Peyer's patch (tissue), 4 donors: Measurements from ENCODE around the gene ENPP6. TPM values are rescaled to one million over a fixed set of nuclear protein-coding genes. Genes with fewer than 3 reads are reported as not detected.

Experiments used
- DNase-seq, 3 donors: peaks; one replicate each; pipeline ENCODE4 v3.0.0-alpha.2; 2017 to 2019
- H3K27ac ChIP-seq, 4 donors: fragments of 200-600 bp; sonication (generic); one replicate each; pipeline ENCODE4 v1.5.1; 2016 to 2019
- H3K27me3 ChIP-seq, 2 donors: fragments of 200-600 bp; sonication (generic); one replicate each; pipeline ENCODE4 v1.5.1; 2019
- H3K36me3 ChIP-seq, 3 donors: fragments of 200-600 bp; sonication (generic); one replicate each; pipeline ENCODE4 v1.5.1; 2016 to 2019
- H3K4me1 ChIP-seq, 4 donors: fragments of 200-600 bp; sonication (generic); one replicate each; pipeline ENCODE4 v1.5.1; 2016 to 2019
- H3K4me3 ChIP-seq, 4 donors: fragments of 200-600 bp; sonication (generic); 1 replicate in 3 of 4; 2 replicates in 1 of 4; pipeline ENCODE4 v1.5.1; 2016 to 2019; ENCODE audit warnings: mild to moderate bottlenecking in 1 of 4
- H3K9me3 ChIP-seq, 4 donors: fragments of 200-600 bp; sonication (generic); one replicate each; pipeline ENCODE4 v1.5.1; 2016 to 2019; ENCODE audit warnings: mild to moderate bottlenecking in 1 of 4
- CTCF ChIP-seq, 6 experiments: fragments of 450-650 bp in 4 of 6; fragments of 200-600 bp in 2 of 6; sonication (generic) in 1 of 6; IDR thresholded peaks; one replicate each; pipeline ENCODE4 v1.5.1; 2017 to 2019; ENCODE audit warnings: antibody characterized with exemption in 6 of 6, mild to moderate bottlenecking in 3 of 6, moderate library complexity in 1 of 6
- POLR2A ChIP-seq, 2 donors: fragments of 450-650 bp; IDR thresholded peaks; one replicate each; pipeline ENCODE4 v1.5.1; 2017; ENCODE audit warnings: antibody characterized with exemption in 2 of 2, mild to moderate bottlenecking in 2 of 2, moderate library complexity in 2 of 2
- total RNA-seq, 4 donors: library from RNA; depleted of rRNA; stranded (reverse); fragments of >200 nt; gene quantifications; one replicate each; pipeline ENCODE4 v1.1.0, GENCODE V29; 2016

Gene ENPP6
- total RNA-seq, 4 donors from 2014 or later = 0.35 to 1.0 (median 0.40) TPM; not detected in 1

GRCh38 chr4:184196730-184197385, 20.8 kb downstream of the ENPP6 start:
- no peak overlapping the region for H3K27ac ChIP-seq
- DNase-seq = no peak
- no peak for TF ChIP-seq POLR2A (IDR thresholded peaks at IDR 0.05)
- no peak for TF ChIP-seq CTCF (IDR thresholded peaks at IDR 0.05)

GRCh38 chr4:184193556-184194525, 23.8 kb downstream of the ENPP6 start:
- Histone ChIP-seq H3K27ac (no peak overlapping the region), H3K36me3 (no peaks in the 10 kb centered on the region), H3K27me3 (no peaks in the 10 kb centered on the region), H3K9me3 (no peaks in the 10 kb centered on the region), H3K4me3 (no peak overlapping the region), H3K4me1 (no peaks in the 10 kb centered on the region)
- TF ChIP-seq CTCF (IDR thresholded peaks at IDR 0.05) = no peak
- no peak for TF ChIP-seq POLR2A (IDR thresholded peaks at IDR 0.05)
- DNase-seq = no peak

More at GRCh38 chr4:184196730-184197385, 20.8 kb downstream of the ENPP6 start:
- Histone ChIP-seq H3K27me3 (no peaks in the 10 kb centered on the region), H3K9me3 (no peaks in the 10 kb centered on the region), H3K4me3 (no peak overlapping the region), H3K4me1 (no peaks in the 10 kb centered on the region), H3K36me3 (no peaks in the 10 kb centered on the region)

GRCh38 chr4:184192933-184193332, 24.7 kb downstream of the ENPP6 start:
- no peak overlapping the region for H3K4me3 ChIP-seq
- H3K36me3 ChIP-seq = no peaks in the 10 kb centered on the region
- no peaks in the 10 kb centered on the region for H3K27me3 ChIP-seq
- H3K9me3 ChIP-seq = no peaks in the 10 kb centered on the region
- H3K27ac ChIP-seq = no peak overlapping the region
- TF ChIP-seq CTCF (IDR thresholded peaks at IDR 0.05) (no peak), POLR2A (IDR thresholded peaks at IDR 0.05) (no peak)
- no peaks in the 10 kb centered on the region for H3K4me1 ChIP-seq
- DNase-seq = no peak

GRCh38 chr4:184191267-184191666, 26.4 kb downstream of the ENPP6 start:
- Histone ChIP-seq H3K27ac (no peak overlapping the region), H3K27me3 (no peaks in the 10 kb centered on the region), H3K4me3 (no peak overlapping the region), H3K9me3 (no peaks in the 10 kb centered on the region), H3K36me3 (no peaks in the 10 kb centered on the region), H3K4me1 (no peaks in the 10 kb centered on the region)
- DNase-seq = no peak
- TF ChIP-seq CTCF (IDR thresholded peaks at IDR 0.05) (no peak), POLR2A (IDR thresholded peaks at IDR 0.05) (no peak)

GRCh38 chr4:184190711-184191110, 27.0 kb downstream of the ENPP6 start:
- no peak for DNase-seq
- H3K4me1 ChIP-seq = no peaks in the 10 kb centered on the region
- H3K27me3 ChIP-seq = no peaks in the 10 kb centered on the region
- no peak overlapping the region for H3K4me3 ChIP-seq
- H3K9me3 ChIP-seq = no peaks in the 10 kb centered on the region
- H3K27ac ChIP-seq = no peak overlapping the region
- TF ChIP-seq CTCF (IDR thresholded peaks at IDR 0.05) (no peak), POLR2A (IDR thresholded peaks at IDR 0.05) (no peak)
- H3K36me3 ChIP-seq = no peaks in the 10 kb centered on the region
